ENCODE data around the gene TIFAB. TPM values are rescaled to one million over a fixed set of nuclear protein-coding genes. Genes with fewer than 3 reads are reported as not detected.

The TIFAB gene
- total RNA-seq, 1 donor from 2014 or later, result not detected

DNA sequence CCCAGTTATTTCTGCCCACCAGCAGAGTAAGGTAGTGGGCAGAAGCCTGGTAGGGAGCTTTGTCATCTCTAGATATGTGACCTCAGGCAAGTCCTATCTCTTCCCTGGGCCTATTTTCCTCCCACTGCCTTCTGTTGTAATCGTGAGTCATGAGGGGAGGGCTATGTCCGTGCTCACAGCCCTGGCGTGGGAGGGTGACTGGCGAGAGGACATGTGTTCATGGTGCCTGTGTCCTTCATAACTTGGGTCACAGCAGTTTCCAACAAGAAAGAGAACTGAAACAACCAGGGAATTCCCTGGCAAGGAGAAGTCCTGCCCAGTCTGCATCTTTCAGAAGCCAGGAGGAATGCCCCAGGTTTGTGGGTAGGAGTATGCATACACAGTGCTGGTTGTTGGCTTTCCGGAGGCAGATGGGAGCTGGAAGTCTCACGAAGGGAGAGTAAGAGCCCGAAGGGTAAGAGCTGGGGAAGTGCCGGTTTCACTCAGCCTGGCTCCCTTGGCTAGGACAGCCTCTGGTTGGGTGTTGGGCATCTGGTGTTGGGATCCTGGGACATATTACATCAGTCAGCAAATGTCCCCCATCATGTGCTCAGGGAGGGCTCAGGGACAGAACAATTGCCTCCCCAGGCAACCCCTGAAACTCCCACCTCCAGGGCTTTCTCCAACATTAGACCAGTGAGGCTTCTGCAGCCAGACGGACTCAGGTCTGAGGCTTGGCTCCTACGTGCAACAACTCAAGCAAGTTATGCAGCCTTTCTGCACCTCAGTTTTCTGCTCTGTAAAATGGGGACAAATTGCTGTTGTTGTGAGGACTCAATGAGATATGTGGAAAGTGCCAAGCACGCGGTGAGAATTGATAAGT, 4.3 kb upstream of the TIFAB start:
- no peak overlapping the region for H3K4me3 Mint-ChIP-seq (ENCODE audit: low read depth)
- H3K27me3 Mint-ChIP-seq, result peaks cover 44% of the 10 kb centered on the region
- DNase-seq (ENCODE audit: low spot score, unreplicated experiment), result no peak
- H3K36me3 Mint-ChIP-seq (ENCODE audit: insufficient read depth), result no peaks in the 10 kb centered on the region
- H3K9me3 Mint-ChIP-seq (ENCODE audit: low read depth), result no peaks in the 10 kb centered on the region
- no peak overlapping the region for H3K27ac Mint-ChIP-seq
- no peak for TF ChIP-seq CTCF (IDR thresholded peaks at IDR 0.05; ENCODE audit: unreplicated experiment)
- no peaks in the 10 kb centered on the region for H3K4me1 Mint-ChIP-seq (ENCODE audit: low read depth)

GRCh38 chr5:135455876-135456237, 3.7 kb upstream of the TIFAB start:
- Mint-ChIP-seq H3K27me3 (peaks cover 39% of the 10 kb centered on the region), H3K27ac (no peak overlapping the region), H3K9me3 (ENCODE audit: low read depth) (no peaks in the 10 kb centered on the region), H3K36me3 (ENCODE audit: insufficient read depth) (no peaks in the 10 kb centered on the region), H3K4me1 (ENCODE audit: low read depth) (no peaks in the 10 kb centered on the region), H3K4me3 (ENCODE audit: low read depth) (no peak overlapping the region)
- no peak for TF ChIP-seq CTCF (IDR thresholded peaks at IDR 0.05; ENCODE audit: unreplicated experiment)
- no peak for DNase-seq (ENCODE audit: low spot score, unreplicated experiment)

GRCh38 chr5:135454946-135455345, 2.8 kb upstream of the TIFAB start:
- no peak for DNase-seq (ENCODE audit: low spot score, unreplicated experiment)

GRCh38 chr5:135453613-135454012, 1.5 kb upstream of the TIFAB start:
- Mint-ChIP-seq H3K4me3 (ENCODE audit: low read depth) (no peak overlapping the region), H3K36me3 (ENCODE audit: insufficient read depth) (no peaks in the 10 kb centered on the region), H3K27me3 (peaks cover 25% of the 10 kb centered on the region), H3K4me1 (ENCODE audit: low read depth) (peaks cover 3% of the 10 kb centered on the region), H3K9me3 (ENCODE audit: low read depth) (no peaks in the 10 kb centered on the region), H3K27ac (no peak overlapping the region)
- TF ChIP-seq CTCF (IDR thresholded peaks at IDR 0.05; ENCODE audit: unreplicated experiment), result no peak
- no peak for DNase-seq (ENCODE audit: low spot score, unreplicated experiment)

More at GRCh38 chr5:135454946-135455345, 2.8 kb upstream of the TIFAB start:
- Mint-ChIP-seq H3K9me3 (ENCODE audit: low read depth) (no peaks in the 10 kb centered on the region), H3K4me1 (ENCODE audit: low read depth) (peaks cover 3% of the 10 kb centered on the region), H3K4me3 (ENCODE audit: low read depth) (no peak overlapping the region), H3K36me3 (ENCODE audit: insufficient read depth) (no peaks in the 10 kb centered on the region), H3K27ac (no peak overlapping the region), H3K27me3 (peaks cover 31% of the 10 kb centered on the region)
- no peak for TF ChIP-seq CTCF (IDR thresholded peaks at IDR 0.05; ENCODE audit: unreplicated experiment)

- Mint-ChIP-seq H3K27me3 (peaks cover 27% of the 10 kb centered on the region), H3K4me3 (ENCODE audit: low read depth) (no peak overlapping the region), H3K27ac (no peak overlapping the region), H3K9me3 (ENCODE audit: low read depth) (no peaks in the 10 kb centered on the region), H3K4me1 (ENCODE audit: low read depth) (peaks cover 3% of the 10 kb centered on the region), H3K36me3 (ENCODE audit: insufficient read depth) (no peaks in the 10 kb centered on the region)
- TF ChIP-seq CTCF (IDR thresholded peaks at IDR 0.05; ENCODE audit: unreplicated experiment), result no peak
- DNase-seq (ENCODE audit: low spot score, unreplicated experiment), result no peak
Measured at GRCh38 chr5:135451581-135452320, 400 bp downstream of the TIFAB start.
